Measurements from ENCODE around the gene SMIM44. TPM values are rescaled to one million over a fixed set of nuclear protein-coding genes. Genes with fewer than 3 reads are reported as not detected.

Gene SMIM44
- total and polyA plus RNA-seq, 9 of the 15 experiments (the other 6 are each of a cell fraction or from before 2014, with no cell fraction given), result not detected

DNA sequence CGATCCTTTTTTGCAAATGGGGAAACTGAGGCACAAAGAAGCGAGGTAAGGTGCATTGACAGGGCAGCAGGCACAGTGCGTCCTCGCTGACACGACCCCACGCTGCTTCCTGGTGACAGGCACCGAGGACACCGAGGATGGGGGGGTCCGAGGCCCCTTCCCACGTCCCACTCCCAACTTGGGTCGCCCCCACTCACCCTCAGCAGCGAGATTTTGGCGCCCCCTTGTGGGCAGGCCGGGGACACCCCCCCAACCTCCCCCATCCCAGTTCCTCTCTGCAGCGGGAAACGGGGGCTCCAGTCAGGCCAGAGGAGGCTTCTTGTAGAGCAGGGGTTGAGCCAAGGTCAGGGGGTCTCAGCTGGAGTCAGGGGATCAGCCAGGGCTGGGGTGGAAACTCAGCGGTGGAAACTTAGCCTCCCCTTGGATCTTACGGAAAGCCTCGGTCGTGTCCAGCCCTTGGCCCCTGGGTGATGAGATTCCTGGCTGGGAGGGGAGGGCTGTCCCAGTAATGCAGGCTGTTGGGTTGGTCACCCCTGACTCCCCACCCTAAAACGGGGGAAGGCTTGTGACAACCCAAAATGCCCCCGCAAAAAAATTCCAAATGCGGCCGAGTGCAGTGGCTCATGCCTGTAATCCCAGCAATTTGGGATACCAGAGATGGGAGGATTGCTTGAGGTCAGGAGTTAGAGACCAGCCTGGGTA is 11.1 kb downstream of the SMIM44 start (continued):
- TF ChIP-seq NUFIP1 (IDR thresholded peaks at IDR 0.05; ENCODE audit: partially characterized antibody), result no peak
- no peak for TF ChIP-seq PML (IDR thresholded peaks at IDR 0.05; ENCODE audit: low read length)
- TF ChIP-seq NFRKB (IDR thresholded peaks at IDR 0.05; ENCODE audit: low read depth), result no peak
- no peak for TF ChIP-seq KHSRP (IDR thresholded peaks at IDR 0.05)
- TF ChIP-seq COPS2 (conservative IDR thresholded peaks at IDR 0.05), result no peak
- TF ChIP-seq, protein P1, sequence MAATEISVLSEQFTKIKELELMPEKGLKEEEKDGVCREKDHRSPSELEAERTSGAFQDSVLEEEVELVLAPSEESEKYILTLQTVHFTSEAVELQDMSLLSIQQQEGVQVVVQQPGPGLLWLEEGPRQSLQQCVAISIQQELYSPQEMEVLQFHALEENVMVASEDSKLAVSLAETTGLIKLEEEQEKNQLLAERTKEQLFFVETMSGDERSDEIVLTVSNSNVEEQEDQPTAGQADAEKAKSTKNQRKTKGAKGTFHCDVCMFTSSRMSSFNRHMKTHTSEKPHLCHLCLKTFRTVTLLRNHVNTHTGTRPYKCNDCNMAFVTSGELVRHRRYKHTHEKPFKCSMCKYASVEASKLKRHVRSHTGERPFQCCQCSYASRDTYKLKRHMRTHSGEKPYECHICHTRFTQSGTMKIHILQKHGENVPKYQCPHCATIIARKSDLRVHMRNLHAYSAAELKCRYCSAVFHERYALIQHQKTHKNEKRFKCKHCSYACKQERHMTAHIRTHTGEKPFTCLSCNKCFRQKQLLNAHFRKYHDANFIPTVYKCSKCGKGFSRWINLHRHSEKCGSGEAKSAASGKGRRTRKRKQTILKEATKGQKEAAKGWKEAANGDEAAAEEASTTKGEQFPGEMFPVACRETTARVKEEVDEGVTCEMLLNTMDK (IDR thresholded peaks at IDR 0.05; ENCODE audit: borderline replicate concordance, insufficient read depth, low read depth, low read length, poor library complexity, severe bottlenecking), result peak; percentile 78
- no peak for TF ChIP-seq MTA2 (IDR thresholded peaks at IDR 0.05; ENCODE audit: low read depth)
- TF ChIP-seq MTF1 (CRISPR knock-in tag; IDR thresholded peaks at IDR 0.05; ENCODE audit: borderline replicate concordance), result no peak
- no peak for TF ChIP-seq TCF3 (CRISPR knock-in tag; IDR thresholded peaks at IDR 0.05)
- no peak for TF ChIP-seq SIX5 (IDR thresholded peaks at IDR 0.05; ENCODE audit: borderline replicate concordance in 1 of 2, insufficient read depth in 1 of 2, low read depth in 1 of 2, low read length in 2 of 2)
- no peak for TF ChIP-seq RBM14 (IDR thresholded peaks at IDR 0.05; ENCODE audit: borderline replicate concordance, insufficient read depth, low read depth, low read length)
- TF ChIP-seq, protein P2, sequence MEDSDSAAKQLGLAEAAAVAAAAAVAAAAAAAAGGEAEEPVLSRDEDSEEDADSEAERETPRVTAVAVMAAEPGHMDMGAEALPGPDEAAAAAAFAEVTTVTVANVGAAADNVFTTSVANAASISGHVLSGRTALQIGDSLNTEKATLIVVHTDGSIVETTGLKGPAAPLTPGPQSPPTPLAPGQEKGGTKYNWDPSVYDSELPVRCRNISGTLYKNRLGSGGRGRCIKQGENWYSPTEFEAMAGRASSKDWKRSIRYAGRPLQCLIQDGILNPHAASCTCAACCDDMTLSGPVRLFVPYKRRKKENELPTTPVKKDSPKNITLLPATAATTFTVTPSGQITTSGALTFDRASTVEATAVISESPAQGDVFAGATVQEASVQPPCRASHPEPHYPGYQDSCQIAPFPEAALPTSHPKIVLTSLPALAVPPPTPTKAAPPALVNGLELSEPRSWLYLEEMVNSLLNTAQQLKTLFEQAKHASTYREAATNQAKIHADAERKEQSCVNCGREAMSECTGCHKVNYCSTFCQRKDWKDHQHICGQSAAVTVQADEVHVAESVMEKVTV (CRISPR knock-in tag; IDR thresholded peaks at IDR 0.05), result 0 out of 2 replicates have a peak, but pooled peaks have one; percentile 10
- TF ChIP-seq, protein P3, sequence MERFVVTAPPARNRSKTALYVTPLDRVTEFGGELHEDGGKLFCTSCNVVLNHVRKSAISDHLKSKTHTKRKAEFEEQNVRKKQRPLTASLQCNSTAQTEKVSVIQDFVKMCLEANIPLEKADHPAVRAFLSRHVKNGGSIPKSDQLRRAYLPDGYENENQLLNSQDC (CRISPR knock-in tag; IDR thresholded peaks at IDR 0.05), result no peak
- TF ChIP-seq ELF2 (CRISPR knock-in tag; IDR thresholded peaks at IDR 0.05), result no peak
- TF ChIP-seq ZNF507 (tag; conservative IDR thresholded peaks at IDR 0.05), result no peak
- no peak for TF ChIP-seq ZNF282 (CRISPR knock-in tag; IDR thresholded peaks at IDR 0.05)
- no peak for TF ChIP-seq SRF (CRISPR knock-in tag; IDR thresholded peaks at IDR 0.05)
- no peak for TF ChIP-seq NFIX (CRISPR knock-in tag; IDR thresholded peaks at IDR 0.05; ENCODE audit: low read depth)
- no peak for TF ChIP-seq MXI1 (IDR thresholded peaks at IDR 0.05; ENCODE audit: low read depth, low read length)
- TF ChIP-seq KAT7 (CRISPR knock-in tag; IDR thresholded peaks at IDR 0.05; ENCODE audit: borderline replicate concordance), result no peak
- TF ChIP-seq XRCC5 (IDR thresholded peaks at IDR 0.05; ENCODE audit: low read depth, low read length), result peak; percentile 57; the same call in 1 of the 2 replicates
- TF ChIP-seq TBP (optimal IDR thresholded peaks at IDR 0.05; ENCODE audit: low read depth, low read length), result no peak
- TF ChIP-seq, protein P4, sequence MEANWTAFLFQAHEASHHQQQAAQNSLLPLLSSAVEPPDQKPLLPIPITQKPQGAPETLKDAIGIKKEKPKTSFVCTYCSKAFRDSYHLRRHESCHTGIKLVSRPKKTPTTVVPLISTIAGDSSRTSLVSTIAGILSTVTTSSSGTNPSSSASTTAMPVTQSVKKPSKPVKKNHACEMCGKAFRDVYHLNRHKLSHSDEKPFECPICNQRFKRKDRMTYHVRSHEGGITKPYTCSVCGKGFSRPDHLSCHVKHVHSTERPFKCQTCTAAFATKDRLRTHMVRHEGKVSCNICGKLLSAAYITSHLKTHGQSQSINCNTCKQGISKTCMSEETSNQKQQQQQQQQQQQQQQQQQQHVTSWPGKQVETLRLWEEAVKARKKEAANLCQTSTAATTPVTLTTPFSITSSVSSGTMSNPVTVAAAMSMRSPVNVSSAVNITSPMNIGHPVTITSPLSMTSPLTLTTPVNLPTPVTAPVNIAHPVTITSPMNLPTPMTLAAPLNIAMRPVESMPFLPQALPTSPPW (CRISPR knock-in tag; IDR thresholded peaks at IDR 0.05), result peak; percentile 67
- TF ChIP-seq HDAC1 (IDR thresholded peaks at IDR 0.05), result peak in 1 of 2 experiments; percentile 32; a peak in 1 of 4 replicates

Data from K562 (cell line).